ENCODE measurements around the gene ERICH6. TPM values are rescaled to one million over a fixed set of nuclear protein-coding genes. Genes with fewer than 3 reads are reported as not detected.

Gene ERICH6
- total and polyA plus RNA-seq, 11 donors: 0.32 to 0.54 TPM; not detected in 9

GRCh38 chr3:150609988-150610387, 93.7 kb downstream of the ERICH6 start:
- Histone ChIP-seq H3K27ac (no peak overlapping the region), H3K27me3 (no peaks in the 10 kb centered on the region), H3K4me1 (peaks cover 0 to 73% (median 45%) of the 10 kb centered on the region in 12 donors), H3K36me3 (peaks cover 0 to 27% (median 14%) of the 10 kb centered on the region in 9 donors), H3K9me3 (no peaks in the 10 kb centered on the region), H3K4me3 (no peak overlapping the region)
- no peak for ATAC-seq
- intact Hi-C loops (cut with DNase I): loop anchor here in 4 of 10 donors (10.0 kb wide), 3 partner anchors 65 to 155 kb away; partner anchors contain the start of genes ERICH6 (in 2 of the 4), EIF2A (in 1 of the 4), SERP1 (in 1 of the 4) and SIAH2 (in 1 of the 4)
- TF ChIP-seq CTCF (IDR thresholded peaks at IDR 0.05): no peak
- no peak for TF ChIP-seq POLR2A (IDR thresholded peaks at IDR 0.05)
- WGBS, 4 donors: 0% methylated on average over 1 of the region's 1 CpG
- no peak for DNase-seq

Other genes with a start within 250 kb of the ERICH6 start
- gene SERP1, start 157.4 kb downstream of the ERICH6 start, total RNA-seq: 10 to 100 TPM; 19.5 to 86.9 (median 26.3) TPM
- 10 to 100 TPM; 14.8 to 50.7 TPM for gene SERP1, start 157.4 kb downstream of the ERICH6 start, polyA plus RNA-seq
- gene EIF2A, start 157.1 kb downstream of the ERICH6 start, total RNA-seq: 100 to 1,000 TPM in 1 of 9 donors, 10 to 100 TPM in 8; 60.5 to 112 (median 75.5) TPM
- gene EIF2A, start 157.1 kb downstream of the ERICH6 start, polyA plus RNA-seq: 10 to 100 TPM; 44.3 to 64.3 TPM
- gene SELENOT, start 100.6 kb downstream of the ERICH6 start, total RNA-seq: 100 to 1,000 TPM in 2 of 9 donors, 10 to 100 TPM in 7; 62.7 to 103 (median 80.1) TPM
- gene SELENOT, start 100.6 kb downstream of the ERICH6 start, polyA plus RNA-seq: 100 to 1,000 TPM in 1 of 2 donors, 10 to 100 TPM in 1; 19.4 to 120 TPM
- 10 to 100 TPM; 16.9 to 38.7 (median 23.4) TPM for gene SIAH2, start 59.2 kb upstream of the ERICH6 start, total RNA-seq
- gene SIAH2, start 59.2 kb upstream of the ERICH6 start, polyA plus RNA-seq: 10 to 100 TPM in 1 of 2 donors, 1 to 10 TPM in 1; 7.1 to 24.9 TPM
- gene MINDY4B, start 201.5 kb upstream of the ERICH6 start, total RNA-seq: under 1 TPM in 1 of 9 donors, not detected in 8; 0.56 TPM
- not detected for gene MINDY4B, start 201.5 kb upstream of the ERICH6 start, polyA plus RNA-seq